NCI-H345 (cell line): ENCODE measurements around the gene BAHD1.

Experiments used
- DNase-seq: peaks from one replicate; lab custom pipeline; 2025; lab: John Stamatoyannopoulos, UW

The BAHD1 gene

DNA sequence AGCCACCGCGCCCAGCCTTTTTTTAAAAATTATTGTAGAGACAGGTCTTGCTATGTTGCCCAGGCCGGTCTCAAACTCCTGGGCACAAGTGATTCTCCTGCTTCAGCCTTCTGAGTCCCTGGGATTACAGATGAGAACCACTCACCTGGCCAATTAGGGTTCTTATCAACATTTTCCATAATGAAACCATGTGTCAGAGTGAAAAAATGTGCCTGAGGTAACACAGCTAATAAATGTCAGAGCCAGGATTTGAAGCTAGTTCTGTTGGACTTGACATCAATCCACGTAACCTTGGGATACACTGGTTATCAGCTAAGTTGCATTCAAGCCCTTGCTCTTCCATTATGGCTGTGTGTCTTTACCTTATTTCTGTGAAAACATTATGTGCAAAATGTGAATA lies 59.2 kb downstream of the BAHD1 start:
- DNase-seq: no peak

GRCh38 chr15:40500568-40501330 lies 60.0 kb downstream of the BAHD1 start:
- DNase-seq: no peak

DNA sequence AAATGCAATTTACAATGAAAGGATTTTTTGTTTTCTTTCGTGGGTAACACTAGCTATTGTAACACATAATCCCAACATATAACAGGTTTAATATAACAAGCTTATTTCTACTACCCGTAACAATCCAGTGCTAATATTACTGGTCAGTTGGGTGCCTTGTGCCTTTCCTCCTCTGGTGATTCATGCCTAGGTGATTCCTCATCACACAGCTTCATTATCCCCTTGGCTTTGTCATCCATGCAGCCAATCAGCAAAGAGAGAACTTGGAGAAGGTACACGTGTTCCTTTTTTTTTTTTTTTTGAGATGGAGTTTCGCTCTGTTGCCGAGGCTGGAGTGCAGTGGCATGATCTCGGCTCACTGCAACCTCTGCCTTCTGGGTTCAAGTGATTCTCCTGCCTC lies 60.7 kb downstream of the BAHD1 start:
- no peak for DNase-seq

GRCh38 chr15:40506964-40507571 lies 66.3 kb downstream of the BAHD1 start:
- peak; percentile 37 for DNase-seq

GRCh38 chr15:40508216-40508615 lies 67.5 kb downstream of the BAHD1 start:
- no peak for DNase-seq

DNA sequence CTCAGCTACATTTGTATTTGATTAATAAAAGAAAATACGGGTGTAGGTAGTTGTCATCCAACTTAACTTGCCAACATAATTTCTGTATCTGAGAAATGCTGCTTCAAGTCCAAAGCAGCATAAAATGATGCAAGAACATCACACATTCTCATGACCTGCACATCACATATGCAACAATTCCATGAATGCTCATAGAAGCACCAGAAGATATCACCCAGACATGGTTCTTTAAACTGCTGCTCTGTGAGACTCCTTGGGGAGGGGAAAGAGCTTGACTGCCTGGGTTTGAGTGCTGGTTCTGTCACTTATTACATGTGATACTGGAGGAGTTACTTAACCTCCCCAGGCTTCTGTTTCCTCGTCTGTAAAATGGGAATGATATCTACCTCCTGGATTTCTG lies 69.4 kb downstream of the BAHD1 start:
- no peak for DNase-seq

GRCh38 chr15:40511093-40511471 lies 70.3 kb downstream of the BAHD1 start:
- no peak for DNase-seq

- peak; percentile 23 for DNase-seq
Observed at GRCh38 chr15:40511472-40512133, 70.8 kb downstream of the BAHD1 start.

- no peak for DNase-seq
Observed at GRCh38 chr15:40512440-40512839, 71.7 kb downstream of the BAHD1 start.

DNA sequence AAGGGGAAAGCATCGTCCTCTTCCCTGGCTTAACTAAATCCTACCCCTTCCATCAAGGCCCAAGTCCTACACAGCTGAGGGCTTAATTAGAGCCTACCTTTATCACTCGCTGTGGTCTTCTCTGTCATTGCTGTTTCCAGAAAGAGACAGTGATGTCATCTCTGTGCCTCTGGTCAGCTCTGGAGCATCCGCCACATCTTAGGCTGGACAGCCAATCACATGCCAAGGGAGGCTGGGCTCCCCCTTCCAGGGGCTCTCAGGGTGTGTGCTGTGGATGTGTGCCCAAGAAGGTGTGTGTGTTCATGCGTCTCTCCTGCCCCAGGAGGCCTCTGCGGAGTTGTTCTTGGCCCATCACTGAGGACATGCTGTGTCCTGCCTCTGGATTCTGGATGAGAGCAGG lies 72.9 kb downstream of the BAHD1 start:
- DNase-seq: no peak

DNA sequence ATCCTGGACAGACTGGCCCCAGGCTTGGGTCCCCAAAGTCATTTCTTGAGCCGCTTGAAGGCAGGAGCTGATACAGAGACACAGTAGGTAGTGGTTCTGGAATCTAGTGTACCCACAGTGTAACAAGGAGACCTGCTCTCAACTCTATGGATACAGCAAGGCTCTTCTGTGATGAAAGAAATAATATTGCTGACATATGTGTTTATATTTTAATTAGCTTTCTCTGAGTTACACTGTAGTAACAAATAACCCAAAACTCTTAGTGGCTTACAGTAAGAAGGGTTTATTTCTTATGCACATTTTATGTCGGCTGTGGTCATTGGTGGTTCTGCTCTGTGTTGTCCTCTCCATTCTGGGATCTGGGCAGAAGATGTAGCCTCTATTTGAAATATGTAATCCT lies 75.6 kb downstream of the BAHD1 start:
- DNase-seq: no peak
